ENCODE results near the gene PIK3R4. TPM values are rescaled to one million over a fixed set of nuclear protein-coding genes. Genes with fewer than 3 reads are reported as not detected.

Gene PIK3R4
- total and polyA plus RNA-seq, 3 experiments from 2014 or later: 20.8 to 34.8 (median 32.0) TPM

DNA sequence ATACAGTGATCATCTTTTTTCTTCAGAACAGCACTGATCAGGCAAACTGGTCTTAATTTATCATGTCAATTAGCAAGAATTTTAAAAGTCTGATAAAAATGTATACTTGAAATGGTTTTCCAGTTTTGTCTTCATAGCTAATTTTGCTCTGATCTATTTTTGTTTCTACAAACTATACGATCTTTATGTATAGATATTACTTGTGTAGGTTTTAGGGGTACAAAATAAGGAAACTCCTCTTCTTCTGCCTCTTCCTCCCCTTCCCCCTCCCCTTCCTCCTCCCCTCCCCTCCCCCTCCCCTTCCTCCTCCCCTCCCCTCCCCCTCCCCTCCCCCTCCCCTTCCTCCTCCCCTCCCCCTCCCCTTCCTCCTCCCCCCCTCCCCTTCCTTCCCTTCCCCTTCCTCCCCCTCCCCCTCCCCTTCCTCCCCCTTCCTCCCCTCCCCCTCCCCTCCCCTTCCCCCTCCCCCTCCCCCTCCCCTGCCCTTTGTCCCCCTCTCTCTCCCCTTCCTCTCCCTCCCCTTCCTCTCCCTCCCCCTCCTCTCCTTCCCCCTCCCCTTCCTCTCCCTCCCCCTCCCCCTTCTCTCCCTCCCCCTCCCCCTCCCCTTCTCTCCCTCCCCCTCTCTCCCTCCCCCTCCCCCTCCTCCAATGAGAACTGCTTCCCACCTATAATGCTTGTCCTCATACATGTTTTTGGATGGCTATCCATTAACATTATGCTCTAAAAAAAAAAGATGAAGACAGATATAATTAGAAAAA, 110.0 kb downstream of the PIK3R4 start:
- Histone ChIP-seq H3K36me3 (ENCODE audit: insufficient read depth, low read length) (no peaks in the 10 kb centered on the region), H3K27me3 (ENCODE audit: insufficient read depth, low read length, poor library complexity, severe bottlenecking) (no peaks in the 10 kb centered on the region), H3K9me3 (ENCODE audit: low read length) (no peaks in the 10 kb centered on the region), H3K4me1 (ENCODE audit: insufficient read depth, low read length) (no peaks in the 10 kb centered on the region), H3K27ac (ENCODE audit: low read depth, low read length) (no peak overlapping the region), H3K4me3 (ENCODE audit: low read length) (no peak overlapping the region)
- no peak for DNase-seq
- Mint-ChIP-seq H3K27ac (no peak overlapping the region), H3K27me3 (peaks cover 3 to 5% of the 10 kb centered on the region in 2 donors), H3K4me3 (no peak overlapping the region), H3K36me3 (no peaks in the 10 kb centered on the region), H3K4me1 (no peaks in the 10 kb centered on the region), H3K9me3 (no peaks in the 10 kb centered on the region)
- ChIA-PET POLR2A (no interaction called here), CTCF (no interaction called here)

DNA sequence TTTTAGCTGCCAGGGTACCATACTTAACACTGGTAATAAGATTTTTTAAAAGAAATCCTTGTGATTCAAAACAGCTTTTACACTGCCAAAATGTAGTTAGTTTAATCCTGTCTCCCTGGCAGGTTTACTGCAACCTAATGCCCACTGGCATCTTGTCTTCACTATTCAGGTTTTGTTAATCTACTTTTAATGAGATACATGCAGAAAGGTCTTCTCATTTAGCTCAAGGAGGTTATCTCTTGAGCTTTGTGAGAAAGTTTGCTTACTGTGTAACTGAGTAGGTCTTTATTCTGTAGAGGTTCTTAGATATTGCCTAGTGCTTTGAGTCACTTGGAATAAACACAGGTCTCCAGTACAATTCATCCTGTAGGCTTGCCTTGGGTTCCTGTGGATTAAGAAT, 110.7 kb downstream of the PIK3R4 start:
- no peaks in the 10 kb centered on the region for H3K27me3 ChIP-seq (ENCODE audit: insufficient read depth, low read length, poor library complexity, severe bottlenecking)
- no peaks in the 10 kb centered on the region for H3K9me3 ChIP-seq (ENCODE audit: low read length)
- H3K27me3 Mint-ChIP-seq: peaks cover 1 to 3% of the 10 kb centered on the region in 2 donors
- no peaks in the 10 kb centered on the region for H3K4me1 Mint-ChIP-seq
- H3K36me3 ChIP-seq (ENCODE audit: insufficient read depth, low read length): no peaks in the 10 kb centered on the region
- H3K4me3 ChIP-seq (ENCODE audit: low read length): no peak overlapping the region
- CTCF ChIA-PET: no interaction called here
- no peak overlapping the region for H3K27ac Mint-ChIP-seq
- no peaks in the 10 kb centered on the region for H3K36me3 Mint-ChIP-seq
- no peaks in the 10 kb centered on the region for H3K9me3 Mint-ChIP-seq
- no peak for DNase-seq
- H3K4me1 ChIP-seq (ENCODE audit: insufficient read depth, low read length): no peaks in the 10 kb centered on the region
- no peak overlapping the region for H3K4me3 Mint-ChIP-seq
- POLR2A ChIA-PET: no interaction called here
- H3K27ac ChIP-seq (ENCODE audit: low read depth, low read length): no peak overlapping the region

DNA sequence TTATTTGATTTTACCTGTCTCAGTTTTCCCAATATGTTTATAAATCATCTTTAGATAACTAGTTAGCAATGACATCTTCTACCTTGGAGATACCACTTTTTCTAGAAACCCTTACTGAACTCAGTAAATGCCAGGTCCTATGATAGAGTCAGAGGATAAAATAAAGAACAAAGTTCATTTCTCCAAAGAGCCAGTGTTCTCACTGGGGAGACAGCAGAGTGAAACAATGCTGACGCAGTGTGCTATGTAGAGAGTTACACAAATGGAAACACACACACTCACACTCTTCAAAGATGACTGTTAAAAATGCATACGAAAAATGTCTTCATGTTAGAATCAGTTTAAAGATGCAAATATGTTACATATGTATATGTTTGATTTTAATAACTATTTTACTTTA, 111.3 kb downstream of the PIK3R4 start:
- no peak overlapping the region for H3K27ac Mint-ChIP-seq
- no peak overlapping the region for H3K4me3 Mint-ChIP-seq
- CTCF ChIA-PET: no interaction called here

More for the DNA sequence above, 111.3 kb downstream of the PIK3R4 start:
- no peaks in the 10 kb centered on the region for H3K36me3 Mint-ChIP-seq
- H3K4me1 Mint-ChIP-seq: no peaks in the 10 kb centered on the region
- Histone ChIP-seq H3K36me3 (ENCODE audit: insufficient read depth, low read length) (no peaks in the 10 kb centered on the region), H3K9me3 (ENCODE audit: low read length) (no peaks in the 10 kb centered on the region), H3K27me3 (ENCODE audit: insufficient read depth, low read length, poor library complexity, severe bottlenecking) (no peaks in the 10 kb centered on the region), H3K4me3 (ENCODE audit: low read length) (no peak overlapping the region), H3K4me1 (ENCODE audit: insufficient read depth, low read length) (no peaks in the 10 kb centered on the region), H3K27ac (ENCODE audit: low read depth, low read length) (no peak overlapping the region)
- no peak for DNase-seq
- no peaks in the 10 kb centered on the region for H3K9me3 Mint-ChIP-seq
- POLR2A ChIA-PET: no interaction called here
- H3K27me3 Mint-ChIP-seq: peaks cover 0 to 3% of the 10 kb centered on the region in 2 donors

Other genes starting within 250 kb of the PIK3R4 start
- gene COL6A6, start 229.7 kb downstream of the PIK3R4 start, total RNA-seq: not detected
- not detected for gene COL6A6, start 229.7 kb downstream of the PIK3R4 start, polyA plus RNA-seq
- gene ATP2C1, start 147.3 kb upstream of the PIK3R4 start, total RNA-seq: 10 to 100 TPM; 68.4 to 71.7 TPM
- gene ATP2C1, start 147.3 kb upstream of the PIK3R4 start, polyA plus RNA-seq: 15.0 TPM